Measurements from ENCODE around the gene ACE.
"Not testable (repeated sequence)": the region's sequence is repeated elsewhere in the genome, so short reads cannot be mapped to it uniquely, and the experiment has no call there.

ACE gene

DNA sequence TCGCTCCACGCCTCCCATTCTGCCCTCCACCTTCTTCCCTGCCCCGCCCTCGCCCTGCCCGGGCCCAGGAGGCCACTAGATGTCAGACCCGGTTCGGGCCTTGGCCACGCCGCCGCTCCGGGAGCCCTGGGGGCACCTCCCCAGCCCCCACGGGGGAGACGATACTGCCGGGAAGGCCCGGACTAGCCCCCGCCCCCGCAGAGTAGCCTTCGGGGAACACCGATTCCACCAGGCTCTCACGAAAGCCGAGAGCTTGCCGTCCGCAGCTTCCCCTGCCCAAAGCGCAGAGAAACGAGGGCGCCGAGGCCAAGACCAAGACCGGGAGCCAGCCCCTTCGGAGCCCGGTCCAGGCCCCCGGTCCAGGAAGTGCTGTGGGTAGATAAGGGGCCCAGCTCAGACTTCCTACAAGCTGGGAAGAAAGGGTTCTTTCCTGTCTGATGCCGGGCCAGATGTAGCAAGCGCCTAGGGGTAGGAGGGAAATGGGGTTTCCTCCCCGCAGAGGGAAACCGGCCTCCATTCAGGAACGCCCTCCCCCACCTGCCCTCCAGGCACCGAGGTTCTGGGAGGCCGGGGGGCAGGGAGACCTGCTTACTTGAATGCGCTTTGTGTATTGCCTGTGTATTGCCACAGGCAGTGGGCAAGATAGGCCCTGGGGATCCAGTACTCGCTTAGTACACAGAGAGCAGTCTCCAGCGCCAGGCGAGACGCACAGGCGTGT is 29.9 kb upstream of the ACE start:
- DNase-seq (ENCODE audit: low read depth in 1 of 2, low spot score in 1 of 2): peak; percentile 89 to 91
- TF ChIP-seq JUND (IDR thresholded peaks at IDR 0.05; ENCODE audit: low read depth): no peak
- in situ Hi-C loops (cut with HindIII; ENCODE audit: low pct_unique_long_range_greater_than_20kb, low sequenced_read_pairs): no loop called here

- in situ Hi-C loops (cut with HindIII; ENCODE audit: low pct_unique_long_range_greater_than_20kb, low sequenced_read_pairs): no loop called here
- DNase-seq (ENCODE audit: low read depth in 1 of 2, low spot score in 1 of 2): peak; percentile 72 to 83
- no peak for TF ChIP-seq JUND (IDR thresholded peaks at IDR 0.05; ENCODE audit: low read depth)
Measured at GRCh38 chr17:63447471-63448009, 29.3 kb upstream of the ACE start.

DNA sequence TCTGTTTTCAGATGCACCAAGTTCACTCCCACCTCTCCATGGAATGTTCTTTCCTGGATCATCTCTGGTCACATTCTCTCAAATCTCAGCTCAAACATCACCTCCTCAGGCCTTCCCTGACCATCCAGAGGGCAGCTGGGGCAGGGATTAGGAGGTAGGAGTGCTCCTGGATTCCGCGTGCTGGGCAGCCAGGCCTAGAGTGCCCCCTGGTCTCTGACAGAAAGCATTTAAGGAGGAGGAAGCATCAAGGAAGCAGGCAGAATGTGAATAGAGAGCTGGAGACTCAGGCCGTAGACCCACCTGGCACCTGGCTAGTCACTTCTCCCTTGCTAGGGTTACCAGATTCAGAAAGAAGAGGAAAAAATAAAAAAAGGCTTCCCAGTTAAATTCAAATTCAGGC is 28.2 kb upstream of the ACE start:
- in situ Hi-C loops (cut with HindIII; ENCODE audit: low pct_unique_long_range_greater_than_20kb, low sequenced_read_pairs): no loop called here
- no peak for TF ChIP-seq JUND (IDR thresholded peaks at IDR 0.05; ENCODE audit: low read depth)

GRCh38 chr17:63450551-63450950 is 26.3 kb upstream of the ACE start:
- no peak for DNase-seq (ENCODE audit: low read depth in 1 of 2, low spot score in 1 of 2)
- no peak for TF ChIP-seq JUND (IDR thresholded peaks at IDR 0.05; ENCODE audit: low read depth)
- in situ Hi-C loops (cut with HindIII; ENCODE audit: low pct_unique_long_range_greater_than_20kb, low sequenced_read_pairs): no loop called here

More for the DNA sequence above, 28.2 kb upstream of the ACE start:
- DNase-seq (ENCODE audit: low read depth in 1 of 2, low spot score in 1 of 2): no peak

- DNase-seq (ENCODE audit: low read depth in 1 of 2, low spot score in 1 of 2): no peak
- no peak for TF ChIP-seq JUND (IDR thresholded peaks at IDR 0.05; ENCODE audit: low read depth)
- in situ Hi-C loops (cut with HindIII; ENCODE audit: low pct_unique_long_range_greater_than_20kb, low sequenced_read_pairs): no loop called here
Measured at GRCh38 chr17:63451150-63451549, 25.7 kb upstream of the ACE start.

DNA sequence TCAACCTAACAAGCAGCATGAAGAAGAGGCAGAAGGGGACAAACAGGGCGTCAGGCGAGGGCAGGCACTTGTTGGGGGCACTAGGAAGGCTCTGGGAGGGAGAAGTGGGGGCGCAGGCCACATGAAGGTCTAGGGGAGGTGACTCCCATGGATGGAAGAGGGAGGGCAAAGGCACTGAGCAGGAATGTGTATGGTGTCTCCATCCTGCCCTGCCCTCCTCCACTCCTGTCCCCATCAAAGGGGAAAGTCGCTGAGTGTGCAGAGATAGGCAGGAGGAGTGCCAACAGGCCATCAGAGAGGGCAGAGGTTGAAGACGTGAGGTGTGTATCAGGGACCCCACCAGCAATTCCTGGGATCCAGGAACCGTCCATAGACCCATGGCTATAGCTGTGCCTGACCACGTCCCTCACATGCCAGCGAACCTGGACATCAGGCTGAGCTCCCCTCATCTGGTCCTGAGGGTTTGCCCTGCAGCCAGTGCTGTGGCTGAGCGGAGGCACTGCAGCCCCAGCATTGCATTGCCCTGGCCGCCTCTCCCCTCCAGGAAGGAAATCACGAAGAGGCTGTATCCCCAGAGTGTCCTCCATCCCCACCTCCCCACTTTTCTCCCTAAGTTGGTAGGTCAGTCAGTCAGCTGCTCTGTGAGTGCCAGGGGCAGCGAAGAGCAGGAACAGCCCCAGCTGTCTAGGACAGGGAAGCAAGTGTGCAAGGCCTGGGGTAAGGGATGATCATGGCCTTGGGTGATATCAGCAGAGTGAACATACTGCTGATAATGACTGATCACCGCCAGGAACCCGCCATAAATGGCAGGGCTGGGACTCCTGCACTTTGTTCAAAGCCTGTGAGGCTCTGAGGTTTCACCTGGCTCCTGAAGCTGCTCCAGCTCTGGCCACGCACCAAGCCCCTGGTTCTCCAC is 24.6 kb upstream of the ACE start:
- DNase-seq (ENCODE audit: low read depth in 1 of 2, low spot score in 1 of 2): no peak
- TF ChIP-seq JUND (IDR thresholded peaks at IDR 0.05; ENCODE audit: low read depth): no peak
- in situ Hi-C loops (cut with HindIII; ENCODE audit: low pct_unique_long_range_greater_than_20kb, low sequenced_read_pairs): no loop called here

- no peak for DNase-seq (ENCODE audit: low read depth in 1 of 2, low spot score in 1 of 2)
- in situ Hi-C loops (cut with HindIII; ENCODE audit: low pct_unique_long_range_greater_than_20kb, low sequenced_read_pairs): no loop called here
- no peak for TF ChIP-seq JUND (IDR thresholded peaks at IDR 0.05; ENCODE audit: low read depth)
Measured at GRCh38 chr17:63452962-63453551, 23.8 kb upstream of the ACE start.

GRCh38 chr17:63454357-63454756 is 22.5 kb upstream of the ACE start:
- in situ Hi-C loops (cut with HindIII; ENCODE audit: low pct_unique_long_range_greater_than_20kb, low sequenced_read_pairs); DNase-seq (ENCODE audit: low read depth in 1 of 2, low spot score in 1 of 2): not testable (repeated sequence)

DNA sequence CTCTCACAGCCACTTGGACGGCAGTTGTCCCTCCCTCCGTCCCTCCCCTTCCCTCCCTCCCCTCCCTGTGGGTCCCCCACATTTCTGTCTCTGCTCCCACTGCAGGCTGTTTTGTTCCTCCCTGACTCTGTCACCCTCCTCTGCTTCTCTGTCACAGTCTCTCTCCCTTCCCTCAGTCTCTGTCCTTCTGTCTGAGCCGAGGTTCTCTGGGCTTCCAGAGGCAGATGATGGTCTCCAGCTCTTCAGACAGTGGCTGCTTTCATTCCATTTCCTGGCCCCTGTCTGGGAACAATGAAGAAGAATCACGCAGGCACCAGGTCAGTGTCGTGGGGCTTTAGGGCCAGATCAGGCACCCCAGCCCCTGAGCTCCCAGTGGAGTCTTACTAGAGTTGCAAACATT is 21.9 kb upstream of the ACE start:
- DNase-seq (ENCODE audit: low read depth in 1 of 2, low spot score in 1 of 2): no peak
- no peak for TF ChIP-seq JUND (IDR thresholded peaks at IDR 0.05; ENCODE audit: low read depth)
- in situ Hi-C loops (cut with HindIII; ENCODE audit: low pct_unique_long_range_greater_than_20kb, low sequenced_read_pairs): no loop called here

GRCh38 chr17:63455417-63455816 is 21.4 kb upstream of the ACE start:
- no peak for TF ChIP-seq JUND (IDR thresholded peaks at IDR 0.05; ENCODE audit: low read depth)
- DNase-seq (ENCODE audit: low read depth in 1 of 2, low spot score in 1 of 2): no peak

GRCh38 chr17:63458478-63458877 is 18.4 kb upstream of the ACE start:
- in situ Hi-C loops (cut with HindIII; ENCODE audit: low pct_unique_long_range_greater_than_20kb, low sequenced_read_pairs): no loop called here
- peak in 1 of 2 experiments; percentile 38 for DNase-seq (ENCODE audit: low read depth in 1 of 2, low spot score in 1 of 2)
- no peak for TF ChIP-seq JUND (IDR thresholded peaks at IDR 0.05; ENCODE audit: low read depth)

More at GRCh38 chr17:63455417-63455816, 21.4 kb upstream of the ACE start:
- in situ Hi-C loops (cut with HindIII; ENCODE audit: low pct_unique_long_range_greater_than_20kb, low sequenced_read_pairs): no loop called here

DNA sequence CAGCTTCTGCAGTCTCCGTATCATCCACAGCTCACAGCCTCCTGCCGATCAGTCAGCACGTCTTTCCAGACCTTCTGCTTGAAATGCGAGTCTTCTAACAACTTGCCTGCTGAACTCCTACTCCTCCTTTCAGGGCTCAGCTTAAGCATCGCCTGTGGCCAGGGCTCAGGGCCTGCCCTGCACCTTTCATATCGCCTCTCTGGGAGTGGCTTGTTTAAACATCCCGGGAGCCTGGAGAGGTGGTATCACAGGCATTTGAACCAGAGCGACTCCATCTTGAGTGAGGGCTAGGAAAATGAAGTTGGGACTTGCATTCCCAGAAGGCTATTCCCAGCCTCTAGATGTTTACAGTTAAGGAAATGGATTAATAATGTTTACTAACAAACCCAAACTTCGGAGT is 16.8 kb upstream of the ACE start:
- in situ Hi-C loops (cut with HindIII; ENCODE audit: low pct_unique_long_range_greater_than_20kb, low sequenced_read_pairs): no loop called here
- DNase-seq (ENCODE audit: low read depth in 1 of 2, low spot score in 1 of 2): no peak
- no peak for TF ChIP-seq JUND (IDR thresholded peaks at IDR 0.05; ENCODE audit: low read depth)

GRCh38 chr17:63463771-63464170 is 13.1 kb upstream of the ACE start:
- TF ChIP-seq JUND (IDR thresholded peaks at IDR 0.05; ENCODE audit: low read depth): no peak
- DNase-seq (ENCODE audit: low read depth in 1 of 2, low spot score in 1 of 2): no peak
- in situ Hi-C loops (cut with HindIII; ENCODE audit: low pct_unique_long_range_greater_than_20kb, low sequenced_read_pairs): no loop called here
